HEK293T (cell line): Measurements from ENCODE around the gene AEBP1.

ENCODE experiments used
- CTBP1 ChIP-seq: fragments of 450-650 bp; IDR thresholded peaks from 2 replicates; pipeline ENCODE4 v1.6.1; 2016; ENCODE audit warnings: borderline replicate concordance
- ELF4 ChIP-seq: fragments of 450-650 bp; IDR thresholded peaks from 2 replicates; pipeline ENCODE4 v1.6.1; 2017; ENCODE audit warnings: antibody characterized with exemption
- FOXM1 ChIP-seq: fragments of 450-650 bp; IDR thresholded peaks from 2 replicates; pipeline ENCODE4 v1.6.1; 2017; ENCODE audit warnings: mild to moderate bottlenecking, borderline replicate concordance
- L3MBTL2 ChIP-seq: fragments of 450-650 bp; conservative IDR thresholded peaks from 2 replicates; pipeline ENCODE4 v1.6.1; 2016; ENCODE audit warnings: mild to moderate bottlenecking
- LEF1 ChIP-seq: fragments of 450-650 bp; IDR thresholded peaks from 2 replicates; pipeline ENCODE4 v1.6.1; 2017; ENCODE audit warnings: mild to moderate bottlenecking, borderline replicate concordance
- NFRKB ChIP-seq: fragments of 450-650 bp; IDR thresholded peaks from 2 replicates; pipeline ENCODE4 v1.6.1; 2016; ENCODE audit warnings: mild to moderate bottlenecking, moderate library complexity

GRCh38 chr7:44081266-44081748 is 22.8 kb upstream of the AEBP1 start:
- TF ChIP-seq ELF4 (no peak), NFRKB (no peak), L3MBTL2 (no peak), LEF1 (no peak), FOXM1 (no peak), CTBP1 (no peak)
